ENCODE data around the gene SLC19A1. TPM values are rescaled to one million over a fixed set of nuclear protein-coding genes. Genes with fewer than 3 reads are reported as not detected.
"Not testable (repeated sequence)": the region's sequence is repeated elsewhere in the genome, so short reads cannot be mapped to it uniquely, and the experiment has no call there.

The SLC19A1 gene
- total and polyA plus RNA-seq, 8 donors = 2.9 to 23.3 (median 5.3) TPM

DNA sequence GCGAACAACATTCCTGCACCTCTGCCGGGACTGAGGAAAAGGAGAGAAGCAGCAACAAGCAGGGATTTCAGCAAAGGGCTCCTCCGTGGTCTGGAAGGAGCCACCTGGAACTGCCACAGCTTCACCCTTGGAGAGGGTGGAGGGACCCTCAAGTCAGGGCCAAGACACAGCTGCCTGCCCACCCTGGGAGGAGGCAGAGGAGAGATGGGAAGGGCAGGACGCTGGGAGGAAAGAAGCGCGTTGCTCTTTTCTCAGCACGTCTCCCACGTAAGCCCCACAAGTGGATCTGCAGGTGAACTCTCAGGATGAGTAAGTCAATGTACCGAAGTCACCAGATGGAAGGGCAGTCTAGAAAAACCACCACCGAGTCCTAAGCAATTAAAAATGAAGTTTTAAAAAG, 39.6 kb downstream of the SLC19A1 start:
- DNase-seq = no peak
- Histone ChIP-seq H3K9me3 (no peaks in the 10 kb centered on the region), H3K36me3 (peaks cover 0 to 39% (median 22%) of the 10 kb centered on the region in 4 donors), H3K4me3 (no peak overlapping the region), H3K27ac (no peak overlapping the region), H3K4me1 (peaks cover 0 to 17% (median 6%) of the 10 kb centered on the region in 4 donors), H3K27me3 (no peaks in the 10 kb centered on the region)
- intact Hi-C loops (cut with DNase I; ENCODE audit: low total_unique reads) = no loop called here
- TF ChIP-seq EP300 (IDR thresholded peaks at IDR 0.05) (no peak), CTCF (IDR thresholded peaks at IDR 0.05) (no peak)
- 73 to 81% (median 77%) methylated on average over 10 of the region's 10 CpGs for WGBS, 5 donors

- H3K9me3 ChIP-seq = no peaks in the 10 kb centered on the region
- H3K27ac ChIP-seq = no peak overlapping the region
- 75 to 79% (median 76%) methylated on average over 3 to 13 of the region's 13 CpGs for WGBS, 5 donors
- peaks cover 5 to 45% (median 28%) of the 10 kb centered on the region in 4 donors for H3K36me3 ChIP-seq
- DNase-seq = no peak
- TF ChIP-seq POLR2A (IDR thresholded peaks at IDR 0.05) (no peak), CTCF (IDR thresholded peaks at IDR 0.05) (no peak), POLR2AphosphoS5 (IDR thresholded peaks at IDR 0.05) (no peak), EP300 (IDR thresholded peaks at IDR 0.05) (no peak)
- peaks cover 0 to 13% (median 6%) of the 10 kb centered on the region in 4 donors for H3K4me1 ChIP-seq
- no peak overlapping the region for H3K4me3 ChIP-seq
- intact Hi-C loops (cut with DNase I; ENCODE audit: low total_unique reads) = no loop called here
- no peaks in the 10 kb centered on the region for H3K27me3 ChIP-seq
These were observed 40.3 kb downstream of the SLC19A1 start for GRCh38 chr21:45502006-45502345.

- 47 to 78% (median 74%) methylated on average over 8 to 19 of the region's 20 CpGs for WGBS, 5 donors
- H3K4me3 ChIP-seq; DNase-seq; intact Hi-C loops (cut with DNase I; ENCODE audit: low total_unique reads); H3K27me3 ChIP-seq; H3K27ac ChIP-seq; H3K9me3 ChIP-seq: not testable (repeated sequence)
- H3K36me3 ChIP-seq = peaks cover 5 to 47% (median 34%) of the 10 kb centered on the region in 4 donors
- H3K4me1 ChIP-seq = peaks cover 0 to 11% (median 3%) of the 10 kb centered on the region in 4 donors
These were observed 40.9 kb downstream of the SLC19A1 start for GRCh38 chr21:45501081-45502005.

GRCh38 chr21:45499970-45500577, 42.2 kb downstream of the SLC19A1 start:
- intact Hi-C loops (cut with DNase I; ENCODE audit: low total_unique reads) = no loop called here
- TF ChIP-seq POLR2AphosphoS5 (IDR thresholded peaks at IDR 0.05) = no peak
- no peak for TF ChIP-seq POLR2A (IDR thresholded peaks at IDR 0.05)
- TF ChIP-seq CTCF (IDR thresholded peaks at IDR 0.05) = no peak
- TF ChIP-seq EP300 (IDR thresholded peaks at IDR 0.05) = no peak
- no peak for DNase-seq
- peaks cover 13 to 49% (median 42%) of the 10 kb centered on the region in 4 donors for H3K36me3 ChIP-seq
- no peak overlapping the region for H3K4me3 ChIP-seq
- H3K4me1 ChIP-seq = no peaks in the 10 kb centered on the region
- H3K9me3 ChIP-seq = no peaks in the 10 kb centered on the region
- no peak overlapping the region for H3K27ac ChIP-seq
- 76 to 94% (median 80%) methylated on average over 5 to 6 of the region's 6 CpGs for WGBS, 5 donors
- H3K27me3 ChIP-seq = no peaks in the 10 kb centered on the region
